GM12864 (cell line): ENCODE data around the gene HOXA10.

Experiments used
- DNase-seq: peaks from one replicate; pipeline ENCODE4 v3.0.0-alpha.2; 2011; ENCODE audit warnings: low read depth
- H3K4me3 ChIP-seq: 2 replicates; pipeline ENCODE4 v1.5.1; 2011; ENCODE audit warnings: mild to moderate bottlenecking, low read depth, low read length, control low read depth
- CTCF ChIP-seq: IDR thresholded peaks from 2 replicates; pipeline ENCODE4 v1.5.1; 2011; ENCODE audit warnings: low read depth, mild to moderate bottlenecking, moderate library complexity, low read length, control low read depth, inconsistent platforms; ENCODE audit errors: missing control alignments

The HOXA10 gene

GRCh38 chr7:27129729-27130539 lies 44.2 kb downstream of the HOXA10 start:
- DNase-seq, result no peak
- TF ChIP-seq CTCF, result no peak
- H3K4me3 ChIP-seq, result no peak overlapping the region; the same call in 1 of the 2 replicates

- TF ChIP-seq CTCF, result no peak
- DNase-seq, result no peak
- no peak overlapping the region for H3K4me3 ChIP-seq
Measured at GRCh38 chr7:27128776-27129728, 45.1 kb downstream of the HOXA10 start.

GRCh38 chr7:27128034-27128433 lies 46.1 kb downstream of the HOXA10 start:
- no peak overlapping the region for H3K4me3 ChIP-seq
- DNase-seq, result no peak
- TF ChIP-seq CTCF, result no peak

GRCh38 chr7:27126596-27127327 lies 47.4 kb downstream of the HOXA10 start:
- TF ChIP-seq CTCF, result no peak
- no peak for DNase-seq
- no peak overlapping the region for H3K4me3 ChIP-seq

GRCh38 chr7:27125986-27126394 lies 48.1 kb downstream of the HOXA10 start:
- no peak overlapping the region for H3K4me3 ChIP-seq
- DNase-seq, result no peak
- TF ChIP-seq CTCF, result no peak

GRCh38 chr7:27124902-27125689 lies 49.0 kb downstream of the HOXA10 start:
- H3K4me3 ChIP-seq, result no peak overlapping the region
- no peak for DNase-seq
- no peak for TF ChIP-seq CTCF
